Measurements from ENCODE around the gene MEG3.

Gene MEG3

GRCh38 chr14:100851586-100851916, 25.6 kb downstream of the MEG3 start:
- no peak for DNase-seq

- DNase-seq = no peak
Measured at GRCh38 chr14:100851946-100852620, 26.2 kb downstream of the MEG3 start.

- DNase-seq = no peak
Measured at GRCh38 chr14:100854435-100854834, 28.5 kb downstream of the MEG3 start.

DNA sequence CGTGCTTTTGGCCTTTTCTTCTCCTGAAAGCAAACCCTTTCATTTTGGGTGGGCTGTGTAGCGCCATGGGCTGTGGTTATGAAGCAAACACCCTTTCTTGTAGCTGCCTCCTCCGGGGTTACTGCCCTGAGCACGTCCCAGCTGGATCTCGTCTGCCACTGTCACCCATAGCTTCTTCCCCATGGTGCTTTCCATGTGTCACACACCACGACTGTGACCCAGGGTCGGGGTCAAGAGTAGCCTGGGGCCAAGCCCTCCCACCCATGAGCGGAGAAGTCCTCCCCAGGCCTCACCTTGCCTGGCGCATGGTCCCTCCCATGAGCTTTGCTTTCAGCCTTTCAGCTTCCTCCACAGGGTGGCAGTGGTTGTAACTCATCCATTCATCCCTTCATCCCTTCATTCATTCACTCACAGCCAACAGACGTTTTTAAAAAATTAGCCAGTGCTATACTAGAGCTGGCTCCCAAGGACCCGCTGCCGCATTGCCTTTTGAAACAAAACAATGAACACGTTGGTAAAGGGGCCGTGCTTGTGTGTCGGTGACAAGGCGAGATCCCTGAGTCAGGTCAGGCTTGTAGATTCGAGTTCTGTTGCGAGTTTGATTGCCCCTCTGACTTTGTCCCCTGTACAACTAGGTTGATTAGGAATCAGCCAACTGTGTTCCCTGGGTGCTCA, 29.5 kb downstream of the MEG3 start:
- DNase-seq = no peak

DNA sequence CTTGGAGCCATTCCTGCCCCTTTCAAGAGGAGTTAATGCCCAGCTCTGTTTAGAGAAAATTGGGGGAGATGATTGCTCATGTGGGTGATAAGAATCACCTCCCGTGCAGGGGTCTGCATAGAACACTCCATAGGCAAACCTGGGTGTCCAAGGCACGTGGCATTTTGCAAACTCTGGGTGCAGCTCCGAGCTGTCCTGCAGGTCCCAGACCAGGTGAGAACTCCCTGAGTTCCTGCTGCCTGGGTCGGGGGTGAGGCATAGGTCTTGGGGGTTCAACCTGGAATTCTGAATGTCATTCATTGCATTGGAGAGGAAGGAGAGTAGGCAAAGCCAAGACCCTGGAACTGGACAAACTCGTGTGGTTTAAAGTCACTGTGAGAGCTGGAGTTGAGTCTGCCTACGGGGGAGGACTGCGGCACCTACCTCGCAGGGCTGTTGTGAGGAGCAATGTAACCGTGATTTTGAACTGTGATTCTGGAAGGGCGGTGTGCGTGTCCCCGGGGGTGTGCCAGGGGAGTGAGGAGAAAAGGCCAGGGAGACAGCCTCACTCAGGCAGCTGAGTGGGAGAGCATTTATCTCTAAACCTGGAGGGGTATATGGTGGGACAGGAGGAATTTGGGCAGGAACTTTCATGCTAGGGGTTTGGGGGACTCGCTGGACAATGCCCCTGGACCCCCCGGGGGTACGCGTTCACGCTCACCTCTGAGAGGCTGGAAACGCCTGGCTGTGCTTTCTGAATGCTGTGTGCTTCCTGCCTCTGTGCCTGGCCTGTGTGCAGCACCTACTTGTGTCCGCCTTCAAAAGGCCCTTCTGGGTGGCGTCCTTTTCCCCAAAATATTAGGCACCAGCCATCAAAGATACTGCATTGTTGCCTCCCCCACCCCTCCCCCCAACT, 30.4 kb downstream of the MEG3 start:
- no peak for DNase-seq

GRCh38 chr14:100857233-100857922, 31.5 kb downstream of the MEG3 start:
- no peak for DNase-seq

- DNase-seq = no peak
Measured at GRCh38 chr14:100857923-100858837, 32.3 kb downstream of the MEG3 start.

DNA sequence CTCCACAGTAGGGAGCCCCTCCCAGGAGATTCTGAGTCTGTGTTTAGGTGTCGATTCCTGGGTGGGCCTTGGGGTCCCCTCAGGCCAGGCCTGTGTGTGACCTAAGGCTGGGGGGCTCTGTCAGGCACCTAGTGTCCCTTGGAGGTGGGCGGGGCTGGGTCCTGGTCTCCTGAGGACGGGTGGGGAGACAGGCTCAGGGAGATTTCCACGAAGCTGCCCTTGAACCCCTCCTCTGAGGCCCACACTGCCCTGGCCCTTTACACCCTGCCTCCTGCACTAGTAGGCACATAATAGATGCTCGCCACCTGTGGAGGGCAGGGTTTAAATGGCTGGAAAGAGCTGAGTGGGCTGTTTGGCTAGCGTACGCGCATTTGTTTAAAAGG, 32.9 kb downstream of the MEG3 start:
- DNase-seq = no peak

- DNase-seq = no peak
Measured at GRCh38 chr14:100859781-100860180, 33.9 kb downstream of the MEG3 start.

GRCh38 chr14:100860556-100861187, 34.8 kb downstream of the MEG3 start:
- DNase-seq = no peak

GRCh38 chr14:100861188-100861936, 35.4 kb downstream of the MEG3 start:
- no peak for DNase-seq

- DNase-seq = no peak
Measured at GRCh38 chr14:100861937-100862247, 36.0 kb downstream of the MEG3 start.

DNA sequence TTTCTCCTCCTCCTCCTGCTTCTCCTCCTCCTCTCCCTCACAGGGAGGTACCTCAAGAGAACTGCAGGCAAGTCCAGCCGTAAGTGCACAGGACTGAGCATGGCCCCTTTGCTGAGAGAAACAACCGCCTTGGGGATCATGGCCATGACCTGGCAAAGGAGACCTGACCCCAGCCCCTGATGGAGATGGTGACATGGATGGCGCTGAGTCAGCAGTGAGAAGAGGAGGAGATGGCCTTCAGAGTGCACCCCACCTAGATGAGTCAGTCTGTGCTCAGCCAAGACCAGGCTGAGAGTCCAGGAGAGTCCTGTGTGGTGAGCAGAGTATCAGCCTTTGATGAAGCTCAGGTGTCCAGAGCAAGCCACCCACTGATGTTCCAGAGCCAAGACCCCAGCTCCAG, 36.4 kb downstream of the MEG3 start:
- DNase-seq = no peak

DNA sequence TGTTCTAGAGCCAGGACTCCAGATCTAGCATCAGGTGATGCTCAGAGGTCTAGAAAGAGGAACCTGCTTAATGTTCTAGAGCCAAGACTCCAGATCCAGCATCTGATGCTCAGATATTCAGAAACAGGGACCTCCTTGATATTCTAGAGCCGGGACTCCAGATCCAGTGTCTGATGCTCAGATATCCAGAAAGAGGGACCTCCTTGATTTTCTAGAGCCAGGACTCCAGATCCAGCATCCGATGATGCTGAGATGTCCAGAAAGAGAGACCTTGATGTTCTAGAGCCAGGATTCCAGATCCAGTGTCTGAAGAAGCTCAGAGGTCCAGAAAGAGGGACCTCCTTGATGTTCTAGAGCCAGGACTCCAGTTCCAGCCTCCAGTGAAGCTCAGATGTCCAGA, 36.9 kb downstream of the MEG3 start:
- no peak for DNase-seq

- DNase-seq = no peak
Measured at GRCh38 chr14:100864206-100864605, 38.3 kb downstream of the MEG3 start.

DNA sequence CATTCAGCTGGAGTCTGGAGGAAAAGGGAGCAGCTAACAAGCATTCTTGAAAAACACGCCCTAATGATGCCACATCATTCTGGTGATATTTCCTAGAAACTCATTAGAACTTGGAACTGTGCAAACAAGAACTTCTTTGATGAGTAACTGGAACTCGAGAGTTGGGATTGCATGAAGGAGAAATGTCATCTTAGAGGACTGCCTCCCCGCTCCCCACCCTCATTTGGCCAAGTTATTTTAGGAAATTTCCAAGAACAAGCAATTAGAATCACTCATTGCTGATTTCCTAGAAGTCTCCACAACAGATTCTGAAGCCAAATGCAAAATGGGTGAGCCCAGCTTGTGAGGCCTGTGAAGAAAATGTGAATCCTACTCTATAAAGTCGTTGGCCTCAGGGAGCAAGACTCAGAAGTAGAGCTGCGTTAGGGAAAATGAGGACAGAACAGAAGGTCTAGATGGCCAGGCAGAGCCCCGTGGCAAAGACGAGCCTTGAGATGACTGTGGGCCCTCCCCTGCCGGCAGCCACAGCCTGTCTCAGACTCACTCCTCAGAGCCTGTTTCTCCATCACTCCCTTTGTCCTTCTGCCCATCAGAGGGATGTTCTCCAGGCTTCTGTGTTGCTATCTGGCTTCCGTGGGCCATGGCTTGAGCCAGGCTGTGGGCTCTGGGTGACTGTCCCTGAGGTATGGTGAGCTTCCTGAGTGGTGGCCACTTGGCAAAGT, 39.2 kb downstream of the MEG3 start:
- no peak for DNase-seq

DNA sequence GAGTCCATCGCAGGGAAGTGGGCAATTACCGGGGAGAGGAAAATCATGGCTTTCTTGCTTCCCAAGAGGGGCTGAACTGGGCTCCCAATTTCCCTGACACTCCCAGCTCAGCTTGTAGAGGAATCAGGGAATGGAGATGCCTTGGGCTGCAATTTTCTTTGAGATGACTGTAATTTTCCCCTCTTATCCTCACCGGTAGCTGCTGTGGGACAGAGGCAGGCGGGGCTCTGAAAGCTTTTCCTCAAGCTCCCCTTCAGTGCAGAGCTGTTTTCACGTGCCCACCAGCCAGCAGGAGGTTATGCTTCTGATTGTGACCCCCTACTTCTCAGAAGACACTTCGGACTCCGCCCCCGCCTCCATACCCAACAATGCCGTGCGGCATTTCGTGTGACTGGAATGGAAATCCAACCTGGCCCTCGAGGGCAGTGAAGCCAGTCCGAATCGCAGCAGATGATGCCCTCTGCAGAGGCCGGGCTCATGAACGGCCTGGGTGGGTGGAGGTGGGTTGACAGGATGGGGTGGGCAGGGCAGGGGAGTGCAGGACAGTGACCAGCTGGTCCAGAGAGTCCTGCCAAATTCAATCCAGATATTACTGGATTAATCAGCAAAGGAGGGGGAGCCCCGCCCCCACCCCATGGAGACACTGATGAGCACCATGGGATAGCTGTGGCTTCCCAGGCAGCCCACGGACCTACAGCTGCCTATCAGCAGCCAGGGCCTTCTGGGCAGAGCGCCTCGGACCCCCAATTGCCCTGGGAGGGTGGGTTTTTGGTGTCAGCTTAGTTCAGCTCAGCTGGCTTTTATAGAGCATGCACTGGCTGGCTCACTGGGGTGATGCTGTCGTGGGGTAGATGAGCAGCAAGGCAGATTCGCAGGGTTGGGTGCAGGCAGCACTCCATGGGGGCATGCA, 40.0 kb downstream of the MEG3 start:
- no peak for DNase-seq

GRCh38 chr14:100866666-100867630, 41.0 kb downstream of the MEG3 start:
- no peak for DNase-seq
